ENCODE data around the gene HOXC11. TPM values are rescaled to one million over a fixed set of nuclear protein-coding genes. Genes with fewer than 3 reads are reported as not detected.

The HOXC11 gene
- total RNA-seq, 4 donors from 2014 or later = 3.1 to 3.7 (median 3.5) TPM

GRCh38 chr12:53950437-53950773, 22.5 kb upstream of the HOXC11 start:
- Histone ChIP-seq H3K27me3 (peaks cover 100% of the 10 kb centered on the region), H3K9me3 (no peaks in the 10 kb centered on the region), H3K36me3 (no peaks in the 10 kb centered on the region), H3K4me1 (peaks cover 43% of the 10 kb centered on the region), H3K4me3 (no peak overlapping the region), H3K27ac (no peak overlapping the region)
- 11% methylated on average over 10 of the region's 10 CpGs for WGBS
- no peak for DNase-seq (ENCODE audit: low spot score in 2 of 2)
- TF ChIP-seq CTCF (IDR thresholded peaks at IDR 0.05) (peak in 1 of 2 donors; percentile 27), EP300 (IDR thresholded peaks at IDR 0.05) (no peak)

- peaks cover 49% of the 10 kb centered on the region for H3K4me1 ChIP-seq
- no peak overlapping the region for H3K4me3 ChIP-seq
- no peak for DNase-seq (ENCODE audit: low spot score in 2 of 2)
- H3K36me3 ChIP-seq = no peaks in the 10 kb centered on the region
- TF ChIP-seq POLR2AphosphoS5 (IDR thresholded peaks at IDR 0.05) (no peak), CTCF (IDR thresholded peaks at IDR 0.05) (no peak), EP300 (IDR thresholded peaks at IDR 0.05) (no peak), POLR2A (IDR thresholded peaks at IDR 0.05) (no peak)
- no peak overlapping the region for H3K27ac ChIP-seq
- peaks cover 100% of the 10 kb centered on the region for H3K27me3 ChIP-seq
- WGBS = 35% methylated on average over 8 of the region's 34 CpGs
- H3K9me3 ChIP-seq = no peaks in the 10 kb centered on the region
Observed at GRCh38 chr12:53950789-53951576, 21.9 kb upstream of the HOXC11 start.

- Histone ChIP-seq H3K4me3 (no peak overlapping the region), H3K27me3 (peaks cover 100% of the 10 kb centered on the region), H3K36me3 (no peaks in the 10 kb centered on the region), H3K4me1 (peaks cover 57% of the 10 kb centered on the region), H3K27ac (no peak overlapping the region), H3K9me3 (no peaks in the 10 kb centered on the region)
- TF ChIP-seq POLR2AphosphoS5 (IDR thresholded peaks at IDR 0.05) (no peak), POLR2A (IDR thresholded peaks at IDR 0.05) (no peak), EP300 (IDR thresholded peaks at IDR 0.05) (no peak), CTCF (IDR thresholded peaks at IDR 0.05) (no peak)
- 34% methylated on average over 24 of the region's 47 CpGs for WGBS
- DNase-seq (ENCODE audit: low spot score in 2 of 2) = no peak
Observed at GRCh38 chr12:53951577-53952334, 21.2 kb upstream of the HOXC11 start.

GRCh38 chr12:53952335-53952694, 20.6 kb upstream of the HOXC11 start:
- Histone ChIP-seq H3K4me3 (no peak overlapping the region), H3K36me3 (no peaks in the 10 kb centered on the region), H3K4me1 (peaks cover 62% of the 10 kb centered on the region), H3K9me3 (no peaks in the 10 kb centered on the region), H3K27me3 (peaks cover 100% of the 10 kb centered on the region), H3K27ac (no peak overlapping the region)
- TF ChIP-seq CTCF (IDR thresholded peaks at IDR 0.05) = no peak
- WGBS = 44% methylated on average over 13 of the region's 13 CpGs
- no peak for DNase-seq (ENCODE audit: low spot score in 2 of 2)

GRCh38 chr12:53952871-53953734, 19.8 kb upstream of the HOXC11 start:
- no peaks in the 10 kb centered on the region for H3K9me3 ChIP-seq
- peaks cover 100% of the 10 kb centered on the region for H3K27me3 ChIP-seq
- peak in 1 of 2 donors; percentile 78 for DNase-seq (ENCODE audit: low spot score in 2 of 2)
- no peak overlapping the region for H3K27ac ChIP-seq
- H3K4me1 ChIP-seq = peaks cover 63% of the 10 kb centered on the region
- 13% methylated on average over 35 of the region's 38 CpGs for WGBS
- TF ChIP-seq CTCF (IDR thresholded peaks at IDR 0.05) (no peak), POLR2AphosphoS5 (IDR thresholded peaks at IDR 0.05) (no peak), POLR2A (IDR thresholded peaks at IDR 0.05) (no peak)
- H3K4me3 ChIP-seq = no peak overlapping the region
- no peaks in the 10 kb centered on the region for H3K36me3 ChIP-seq
